ENCODE measurements around the gene UQCC2. TPM values are rescaled to one million over a fixed set of nuclear protein-coding genes. Genes with fewer than 3 reads are reported as not detected.

UQCC2 gene
- total RNA-seq, 4 donors from 2014 or later = 21.1 to 74.7 (median 32.7) TPM

GRCh38 chr6:33678932-33679490, 32.5 kb downstream of the UQCC2 start:
- no peak for DNase-seq
- intact Hi-C loops (cut with DNase I) = no loop called here
- H3K36me3 ChIP-seq = peaks cover 83 to 90% of the 10 kb centered on the region in 2 donors
- H3K27ac ChIP-seq = no peak overlapping the region
- 87 to 90% methylated on average over 12 of the region's 12 CpGs for WGBS, 2 donors
- no peaks in the 10 kb centered on the region for H3K27me3 ChIP-seq
- H3K9me3 ChIP-seq = no peaks in the 10 kb centered on the region
- no peak for TF ChIP-seq POLR2A (IDR thresholded peaks at IDR 0.05)
- TF ChIP-seq, protein P1, sequence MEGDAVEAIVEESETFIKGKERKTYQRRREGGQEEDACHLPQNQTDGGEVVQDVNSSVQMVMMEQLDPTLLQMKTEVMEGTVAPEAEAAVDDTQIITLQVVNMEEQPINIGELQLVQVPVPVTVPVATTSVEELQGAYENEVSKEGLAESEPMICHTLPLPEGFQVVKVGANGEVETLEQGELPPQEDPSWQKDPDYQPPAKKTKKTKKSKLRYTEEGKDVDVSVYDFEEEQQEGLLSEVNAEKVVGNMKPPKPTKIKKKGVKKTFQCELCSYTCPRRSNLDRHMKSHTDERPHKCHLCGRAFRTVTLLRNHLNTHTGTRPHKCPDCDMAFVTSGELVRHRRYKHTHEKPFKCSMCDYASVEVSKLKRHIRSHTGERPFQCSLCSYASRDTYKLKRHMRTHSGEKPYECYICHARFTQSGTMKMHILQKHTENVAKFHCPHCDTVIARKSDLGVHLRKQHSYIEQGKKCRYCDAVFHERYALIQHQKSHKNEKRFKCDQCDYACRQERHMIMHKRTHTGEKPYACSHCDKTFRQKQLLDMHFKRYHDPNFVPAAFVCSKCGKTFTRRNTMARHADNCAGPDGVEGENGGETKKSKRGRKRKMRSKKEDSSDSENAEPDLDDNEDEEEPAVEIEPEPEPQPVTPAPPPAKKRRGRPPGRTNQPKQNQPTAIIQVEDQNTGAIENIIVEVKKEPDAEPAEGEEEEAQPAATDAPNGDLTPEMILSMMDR (IDR thresholded peaks at IDR 0.05) = no peak
- no peaks in the 10 kb centered on the region for H3K4me1 ChIP-seq
- H3K4me3 ChIP-seq (replicated peaks in 1 of 3) = no peak overlapping the region

DNA sequence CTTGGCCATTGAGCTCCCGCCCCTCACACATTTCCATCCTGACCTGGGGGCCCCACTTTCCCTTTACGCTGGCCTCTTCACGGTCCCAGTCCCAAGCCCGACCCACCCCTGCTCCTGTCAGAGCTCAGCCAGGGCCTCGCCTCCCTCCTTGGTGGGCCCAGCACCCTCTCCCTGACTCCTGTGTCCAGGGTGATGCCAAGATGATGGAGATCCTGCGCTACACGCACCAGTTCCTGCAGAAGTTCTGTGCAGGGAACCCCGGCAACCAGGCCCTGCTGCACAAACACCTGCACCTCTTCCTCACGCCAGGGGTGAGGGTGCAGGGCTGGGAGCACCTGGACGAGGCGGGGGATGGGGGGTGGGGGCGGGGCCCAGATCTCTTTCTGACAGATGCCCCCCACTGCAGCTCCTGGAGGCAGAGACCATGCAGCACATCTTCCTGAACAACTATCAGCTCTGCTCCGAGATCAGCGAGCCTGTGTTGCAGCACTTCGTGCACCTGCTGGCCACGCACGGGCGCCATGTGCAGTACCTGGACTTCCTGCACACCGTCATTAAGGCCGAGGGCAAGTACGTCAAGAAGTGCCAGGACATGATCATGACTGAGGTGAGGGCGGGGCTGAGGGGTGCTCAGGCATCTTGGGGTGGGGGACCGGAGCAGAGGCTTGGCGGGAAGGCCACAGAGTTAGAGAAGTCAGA, 33.1 kb downstream of the UQCC2 start:
- WGBS, 2 donors = 96 to 97% methylated on average over 20 to 21 of the region's 24 CpGs
- Histone ChIP-seq H3K9me3 (no peaks in the 10 kb centered on the region), H3K36me3 (peaks cover 83 to 90% of the 10 kb centered on the region in 2 donors), H3K27ac (no peak overlapping the region), H3K27me3 (no peaks in the 10 kb centered on the region), H3K4me1 (no peaks in the 10 kb centered on the region), H3K4me3 (replicated peaks in 1 of 3) (no peak overlapping the region)
- intact Hi-C loops (cut with DNase I) = no loop called here
- TF ChIP-seq POLR2A (IDR thresholded peaks at IDR 0.05) = no peak
- TF ChIP-seq, protein P1 (IDR thresholded peaks at IDR 0.05) = no peak
- DNase-seq = no peak

DNA sequence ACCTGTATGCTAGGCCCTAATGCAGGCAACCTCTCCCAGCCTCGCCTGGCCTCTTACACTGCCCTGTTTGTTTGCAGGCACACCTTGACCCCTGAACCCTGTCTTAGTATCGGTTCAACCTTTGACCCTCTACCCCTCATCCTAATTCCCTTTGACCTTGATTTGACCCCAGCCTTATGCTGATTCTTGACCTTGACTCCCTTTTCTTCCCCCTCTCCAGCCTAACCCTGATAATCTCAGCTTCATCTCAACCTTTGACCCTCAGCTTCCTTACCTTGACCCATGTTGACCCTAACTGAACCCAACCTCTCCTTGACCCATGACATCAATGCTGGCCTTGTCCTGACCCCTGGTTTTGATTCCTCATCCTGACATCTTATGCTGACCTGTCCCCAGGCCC, 33.8 kb downstream of the UQCC2 start:
- intact Hi-C loops (cut with DNase I) = no loop called here
- no peak overlapping the region for H3K27ac ChIP-seq
- H3K9me3 ChIP-seq = no peaks in the 10 kb centered on the region
- peaks cover 83 to 84% of the 10 kb centered on the region in 2 donors for H3K36me3 ChIP-seq
- no peak for DNase-seq
- no peaks in the 10 kb centered on the region for H3K4me1 ChIP-seq
- WGBS, 2 donors = 92 to 100% methylated on average over 2 of the region's 2 CpGs
- no peak for TF ChIP-seq POLR2A (IDR thresholded peaks at IDR 0.05)
- TF ChIP-seq, protein P1 (IDR thresholded peaks at IDR 0.05) = no peak
- no peaks in the 10 kb centered on the region for H3K27me3 ChIP-seq
- H3K4me3 ChIP-seq (replicated peaks in 1 of 3) = no peak overlapping the region

GRCh38 chr6:33677143-33677660, 34.3 kb downstream of the UQCC2 start:
- no peak overlapping the region for H3K4me3 ChIP-seq (replicated peaks in 1 of 3)
- H3K27me3 ChIP-seq = no peaks in the 10 kb centered on the region
- H3K4me1 ChIP-seq = no peaks in the 10 kb centered on the region
- 91% methylated on average over 8 of the region's 8 CpGs for whole genome bisulfite sequencing, 2 donors
- no peak for DNase-seq
- H3K27ac ChIP-seq = no peak overlapping the region
- no peak for TF ChIP-seq POLR2A (IDR thresholded peaks at IDR 0.05)
- TF ChIP-seq, protein P1 (IDR thresholded peaks at IDR 0.05) = no peak
- H3K9me3 ChIP-seq = no peaks in the 10 kb centered on the region
- intact Hi-C loops (cut with DNase I) = no loop called here
- H3K36me3 ChIP-seq = peaks cover 81 to 83% of the 10 kb centered on the region in 2 donors
